Tibial artery (tissue), 4 donors: ENCODE data around the gene PGR.

ENCODE experiments used
- DNase-seq, 2 donors: peaks; one replicate each; pipeline ENCODE4 v3.0.0-alpha.2; 2019
- H3K27ac ChIP-seq, 2 donors: fragments of 200-600 bp; sonication (generic) in 1 of 2; 1 replicate in 1 of 2; 2 replicates in 1 of 2; pipeline ENCODE4 v1.5.1; 2018 to 2019; ENCODE audit warnings: mild to moderate bottlenecking in 1 of 2
- H3K27me3 ChIP-seq, 2 donors: fragments of 200-600 bp; sonication (generic) in 1 of 2; one replicate each; pipeline versions ENCODE4 v1.5.1 to v1.6.0; 2016 to 2019
- H3K36me3 ChIP-seq, 3 donors: fragments of 200-600 bp; sonication (generic) in 2 of 3; one replicate each; pipeline ENCODE4 v1.5.1; 2016 to 2019; ENCODE audit warnings: mild to moderate bottlenecking in 2 of 3
- H3K4me1 ChIP-seq, 4 donors: fragments of 200-600 bp; sonication (generic) in 2 of 4; 1 replicate in 3 of 4; 2 replicates in 1 of 4; pipeline ENCODE4 v1.5.1; 2016 to 2019
- H3K4me3 ChIP-seq, 2 donors: fragments of 200-600 bp; sonication (generic) in 1 of 2; 1 replicate in 1 of 2; 2 replicates in 1 of 2; pipeline ENCODE4 v1.5.1; 2018 to 2019; ENCODE audit warnings: mild to moderate bottlenecking in 2 of 2
- H3K9me3 ChIP-seq, 3 donors: fragments of 200-600 bp; sonication (generic) in 1 of 3; one replicate each; pipeline ENCODE4 v1.5.1; 2016 to 2019
- CTCF ChIP-seq, 2 experiments: fragments of 200-600 bp in 1 of 2; fragments of 450-650 bp in 1 of 2; IDR thresholded peaks; one replicate each; pipeline ENCODE4 v1.5.1; 2017 to 2019; ENCODE audit warnings: antibody characterized with exemption in 2 of 2, mild to moderate bottlenecking in 1 of 2, moderate library complexity in 1 of 2
- intact Hi-C: fragments of 100-400 bp; cut with DNase I; formaldehyde crosslinking; loops from one replicate; pipeline ENCODE4 v1.15.0; 2023; ENCODE audit warnings: low total_unique reads

The PGR gene

GRCh38 chr11:101011881-101012280 is 117.7 kb downstream of the PGR start:
- no peaks in the 10 kb centered on the region for H3K36me3 ChIP-seq
- H3K4me1 ChIP-seq = no peaks in the 10 kb centered on the region
- DNase-seq = no peak
- H3K27ac ChIP-seq = no peak overlapping the region
- TF ChIP-seq CTCF (IDR thresholded peaks at IDR 0.05) = no peak
- intact Hi-C loops = no loop called here
- H3K27me3 ChIP-seq = no peaks in the 10 kb centered on the region
- H3K9me3 ChIP-seq = no peaks in the 10 kb centered on the region
- H3K4me3 ChIP-seq = no peak overlapping the region

- intact Hi-C loops = no loop called here
- no peak overlapping the region for H3K4me3 ChIP-seq
- TF ChIP-seq CTCF (IDR thresholded peaks at IDR 0.05) = no peak
Observed at GRCh38 chr11:101010899-101011298, 118.7 kb downstream of the PGR start.

GRCh38 chr11:101009690-101010055 is 119.9 kb downstream of the PGR start:
- intact Hi-C loops = no loop called here
- no peaks in the 10 kb centered on the region for H3K4me1 ChIP-seq
- no peak for TF ChIP-seq CTCF (IDR thresholded peaks at IDR 0.05)
- DNase-seq = no peak
- no peak overlapping the region for H3K27ac ChIP-seq
- H3K9me3 ChIP-seq = no peaks in the 10 kb centered on the region
- no peaks in the 10 kb centered on the region for H3K36me3 ChIP-seq
- no peaks in the 10 kb centered on the region for H3K27me3 ChIP-seq
- no peak overlapping the region for H3K4me3 ChIP-seq

More at GRCh38 chr11:101010899-101011298, 118.7 kb downstream of the PGR start:
- no peak for DNase-seq
- Histone ChIP-seq H3K27me3 (no peaks in the 10 kb centered on the region), H3K36me3 (no peaks in the 10 kb centered on the region), H3K9me3 (no peaks in the 10 kb centered on the region), H3K27ac (no peak overlapping the region), H3K4me1 (no peaks in the 10 kb centered on the region)

- Histone ChIP-seq H3K9me3 (no peaks in the 10 kb centered on the region), H3K27me3 (no peaks in the 10 kb centered on the region), H3K27ac (no peak overlapping the region), H3K4me3 (no peak overlapping the region), H3K36me3 (no peaks in the 10 kb centered on the region), H3K4me1 (no peaks in the 10 kb centered on the region)
- DNase-seq = no peak
- no peak for TF ChIP-seq CTCF (IDR thresholded peaks at IDR 0.05)
- intact Hi-C loops = no loop called here
Observed at GRCh38 chr11:101008961-101009689, 120.5 kb downstream of the PGR start.

GRCh38 chr11:101003468-101003867 is 126.1 kb downstream of the PGR start:
- Histone ChIP-seq H3K4me3 (no peak overlapping the region), H3K27ac (no peak overlapping the region), H3K9me3 (no peaks in the 10 kb centered on the region), H3K36me3 (no peaks in the 10 kb centered on the region), H3K4me1 (no peaks in the 10 kb centered on the region), H3K27me3 (no peaks in the 10 kb centered on the region)
- no peak for TF ChIP-seq CTCF (IDR thresholded peaks at IDR 0.05)
- intact Hi-C loops = no loop called here
- DNase-seq = no peak

GRCh38 chr11:100999756-101000155 is 129.9 kb downstream of the PGR start:
- peaks cover 0 to 16% (median 4%) of the 10 kb centered on the region in 4 donors for H3K4me1 ChIP-seq
- TF ChIP-seq CTCF (IDR thresholded peaks at IDR 0.05) = no peak
- no peaks in the 10 kb centered on the region for H3K36me3 ChIP-seq
- intact Hi-C loops = no loop called here
- no peaks in the 10 kb centered on the region for H3K9me3 ChIP-seq
- no peaks in the 10 kb centered on the region for H3K27me3 ChIP-seq
- H3K4me3 ChIP-seq = no peak overlapping the region
- DNase-seq = no peak
- no peak overlapping the region for H3K27ac ChIP-seq
